DND-41 (cell line): ENCODE results near the gene NRCAM.

Source experiments
- EZH2 ChIP-seq: IDR thresholded peaks from 3 replicates; pipeline ENCODE4 v1.6.1; 2012; ENCODE audit warnings: borderline replicate concordance, low read depth, mild to moderate bottlenecking, moderate library complexity, low read length, inconsistent platforms; ENCODE audit not compliant: severe bottlenecking
- TF ChIP-seq, protein P1 (sequence below): IDR thresholded peaks from 2 replicates; pipeline ENCODE4 v1.5.1; 2012; ENCODE audit warnings: borderline replicate concordance, low read length, moderate library complexity, mild to moderate bottlenecking; ENCODE audit not compliant: poor library complexity, severe bottlenecking; ENCODE audit errors: extremely low read depth

DNA sequence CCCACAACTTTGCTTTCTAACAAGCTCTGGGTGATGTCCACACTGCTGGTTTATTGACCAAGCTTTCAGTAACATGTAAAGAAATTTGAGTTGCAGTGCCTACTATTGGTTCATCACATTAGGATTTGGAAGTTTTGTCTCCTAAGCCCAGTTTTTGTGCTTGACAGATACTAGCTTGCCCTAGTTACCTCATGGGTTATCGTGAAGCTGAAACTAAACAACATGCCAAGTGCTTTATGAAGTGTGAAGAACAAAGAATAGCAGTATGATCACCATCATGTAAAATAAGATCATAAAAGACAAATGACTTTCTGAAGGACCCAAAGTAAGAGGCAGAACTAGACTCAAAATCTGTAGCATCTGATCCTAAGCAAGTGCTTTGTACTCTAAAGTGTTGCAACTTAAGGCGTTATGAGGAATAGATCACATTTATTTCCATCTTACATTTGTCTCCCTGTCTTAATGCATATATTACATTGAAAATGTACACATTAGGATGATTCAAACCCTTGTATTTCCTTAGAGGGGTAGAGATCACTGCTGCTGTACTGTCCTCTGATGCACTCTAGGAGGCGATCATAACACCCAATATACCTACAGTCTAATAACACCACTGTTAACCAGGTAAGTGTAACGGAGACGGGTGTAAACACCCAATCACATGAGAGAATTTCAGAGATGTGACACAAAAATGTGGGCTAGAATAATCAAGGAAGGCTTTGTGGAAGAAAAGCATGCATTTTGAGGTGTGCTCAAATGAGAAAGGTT is 71.3 kb downstream of the NRCAM start:
- TF ChIP-seq, protein P1, sequence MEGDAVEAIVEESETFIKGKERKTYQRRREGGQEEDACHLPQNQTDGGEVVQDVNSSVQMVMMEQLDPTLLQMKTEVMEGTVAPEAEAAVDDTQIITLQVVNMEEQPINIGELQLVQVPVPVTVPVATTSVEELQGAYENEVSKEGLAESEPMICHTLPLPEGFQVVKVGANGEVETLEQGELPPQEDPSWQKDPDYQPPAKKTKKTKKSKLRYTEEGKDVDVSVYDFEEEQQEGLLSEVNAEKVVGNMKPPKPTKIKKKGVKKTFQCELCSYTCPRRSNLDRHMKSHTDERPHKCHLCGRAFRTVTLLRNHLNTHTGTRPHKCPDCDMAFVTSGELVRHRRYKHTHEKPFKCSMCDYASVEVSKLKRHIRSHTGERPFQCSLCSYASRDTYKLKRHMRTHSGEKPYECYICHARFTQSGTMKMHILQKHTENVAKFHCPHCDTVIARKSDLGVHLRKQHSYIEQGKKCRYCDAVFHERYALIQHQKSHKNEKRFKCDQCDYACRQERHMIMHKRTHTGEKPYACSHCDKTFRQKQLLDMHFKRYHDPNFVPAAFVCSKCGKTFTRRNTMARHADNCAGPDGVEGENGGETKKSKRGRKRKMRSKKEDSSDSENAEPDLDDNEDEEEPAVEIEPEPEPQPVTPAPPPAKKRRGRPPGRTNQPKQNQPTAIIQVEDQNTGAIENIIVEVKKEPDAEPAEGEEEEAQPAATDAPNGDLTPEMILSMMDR, result peak; percentile 33
- no peak for TF ChIP-seq EZH2
